Measurements from ENCODE around the gene TFRC. TPM values are rescaled to one million over a fixed set of nuclear protein-coding genes. Genes with fewer than 3 reads are reported as not detected.

The TFRC gene
- total and polyA plus RNA-seq, 2 experiments from 2014 or later, result 35.5 to 187 TPM

DNA sequence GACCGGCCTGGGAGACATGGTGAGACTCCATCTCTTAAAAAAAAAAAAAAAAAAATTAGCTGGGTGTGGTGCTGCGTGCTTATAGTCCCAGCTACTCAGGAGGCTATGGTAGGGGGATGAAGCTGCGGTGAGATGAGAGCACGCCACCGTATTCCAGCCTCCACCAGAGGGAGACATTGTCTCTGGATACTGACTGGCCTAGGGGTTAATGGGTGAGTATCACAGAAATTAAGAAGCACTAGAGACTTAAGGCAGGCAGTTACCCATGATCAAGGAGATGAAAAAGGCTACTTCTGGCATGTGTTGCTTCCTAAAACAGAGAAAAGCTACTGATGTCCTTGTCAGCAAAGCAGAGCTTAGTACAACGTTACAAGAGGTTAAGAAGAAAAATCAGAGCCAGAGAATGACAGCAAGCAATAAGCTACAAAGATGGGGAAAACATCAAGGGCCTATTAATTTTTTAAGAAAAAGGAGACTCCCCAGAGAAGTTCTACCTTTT, 8.6 kb downstream of the TFRC start:
- Histone ChIP-seq H3K4me3 (no peak overlapping the region), H3K27ac (ENCODE audit: low read depth) (no peak overlapping the region), H2AFZ (no peak overlapping the region), H3K4me1 (ENCODE audit: insufficient read depth) (peaks cover 6% of the 10 kb centered on the region), H3K36me3 (ENCODE audit: insufficient read depth) (peaks cover 67% of the 10 kb centered on the region), H3K9me2 (ENCODE audit: insufficient read depth) (no peaks in the 10 kb centered on the region), H3F3A (replicated peaks; ENCODE audit: low read depth) (peaks cover 6% of the 10 kb centered on the region; the same call in 1 of the 2 replicates), H3K4me2 (no peak overlapping the region), H4K20me1 (replicated peaks; ENCODE audit: insufficient read depth) (peaks cover 37% of the 10 kb centered on the region), H3K27me3 (ENCODE audit: insufficient read depth) (no peaks in the 10 kb centered on the region), H3K79me2 (replicated peaks; ENCODE audit: insufficient read depth) (peaks cover 61% of the 10 kb centered on the region)
- H3K27me3 Mint-ChIP-seq (ENCODE audit: insufficient read depth, low read depth, poor library complexity), result peaks cover 3% of the 10 kb centered on the region
- peaks cover 6% of the 10 kb centered on the region; the same call in 1 of the 3 replicates for H3K4me1 Mint-ChIP-seq
- DNase-seq (ENCODE audit: low spot score), result peak; percentile 83
- H3K4me3 Mint-ChIP-seq, result no peak overlapping the region
- ATAC-seq, result peak; percentile 99
- H3K36me3 Mint-ChIP-seq (ENCODE audit: low read depth), result peaks cover 80% of the 10 kb centered on the region
- TF ChIP-seq CREB1 (CRISPR knock-in tag; IDR thresholded peaks at IDR 0.05; ENCODE audit: low read depth), result no peak
- TF ChIP-seq, protein P1, sequence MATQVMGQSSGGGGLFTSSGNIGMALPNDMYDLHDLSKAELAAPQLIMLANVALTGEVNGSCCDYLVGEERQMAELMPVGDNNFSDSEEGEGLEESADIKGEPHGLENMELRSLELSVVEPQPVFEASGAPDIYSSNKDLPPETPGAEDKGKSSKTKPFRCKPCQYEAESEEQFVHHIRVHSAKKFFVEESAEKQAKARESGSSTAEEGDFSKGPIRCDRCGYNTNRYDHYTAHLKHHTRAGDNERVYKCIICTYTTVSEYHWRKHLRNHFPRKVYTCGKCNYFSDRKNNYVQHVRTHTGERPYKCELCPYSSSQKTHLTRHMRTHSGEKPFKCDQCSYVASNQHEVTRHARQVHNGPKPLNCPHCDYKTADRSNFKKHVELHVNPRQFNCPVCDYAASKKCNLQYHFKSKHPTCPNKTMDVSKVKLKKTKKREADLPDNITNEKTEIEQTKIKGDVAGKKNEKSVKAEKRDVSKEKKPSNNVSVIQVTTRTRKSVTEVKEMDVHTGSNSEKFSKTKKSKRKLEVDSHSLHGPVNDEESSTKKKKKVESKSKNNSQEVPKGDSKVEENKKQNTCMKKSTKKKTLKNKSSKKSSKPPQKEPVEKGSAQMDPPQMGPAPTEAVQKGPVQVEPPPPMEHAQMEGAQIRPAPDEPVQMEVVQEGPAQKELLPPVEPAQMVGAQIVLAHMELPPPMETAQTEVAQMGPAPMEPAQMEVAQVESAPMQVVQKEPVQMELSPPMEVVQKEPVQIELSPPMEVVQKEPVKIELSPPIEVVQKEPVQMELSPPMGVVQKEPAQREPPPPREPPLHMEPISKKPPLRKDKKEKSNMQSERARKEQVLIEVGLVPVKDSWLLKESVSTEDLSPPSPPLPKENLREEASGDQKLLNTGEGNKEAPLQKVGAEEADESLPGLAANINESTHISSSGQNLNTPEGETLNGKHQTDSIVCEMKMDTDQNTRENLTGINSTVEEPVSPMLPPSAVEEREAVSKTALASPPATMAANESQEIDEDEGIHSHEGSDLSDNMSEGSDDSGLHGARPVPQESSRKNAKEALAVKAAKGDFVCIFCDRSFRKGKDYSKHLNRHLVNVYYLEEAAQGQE (IDR thresholded peaks at IDR 0.05; ENCODE audit: unreplicated experiment), result no peak
- TF ChIP-seq, protein P2, sequence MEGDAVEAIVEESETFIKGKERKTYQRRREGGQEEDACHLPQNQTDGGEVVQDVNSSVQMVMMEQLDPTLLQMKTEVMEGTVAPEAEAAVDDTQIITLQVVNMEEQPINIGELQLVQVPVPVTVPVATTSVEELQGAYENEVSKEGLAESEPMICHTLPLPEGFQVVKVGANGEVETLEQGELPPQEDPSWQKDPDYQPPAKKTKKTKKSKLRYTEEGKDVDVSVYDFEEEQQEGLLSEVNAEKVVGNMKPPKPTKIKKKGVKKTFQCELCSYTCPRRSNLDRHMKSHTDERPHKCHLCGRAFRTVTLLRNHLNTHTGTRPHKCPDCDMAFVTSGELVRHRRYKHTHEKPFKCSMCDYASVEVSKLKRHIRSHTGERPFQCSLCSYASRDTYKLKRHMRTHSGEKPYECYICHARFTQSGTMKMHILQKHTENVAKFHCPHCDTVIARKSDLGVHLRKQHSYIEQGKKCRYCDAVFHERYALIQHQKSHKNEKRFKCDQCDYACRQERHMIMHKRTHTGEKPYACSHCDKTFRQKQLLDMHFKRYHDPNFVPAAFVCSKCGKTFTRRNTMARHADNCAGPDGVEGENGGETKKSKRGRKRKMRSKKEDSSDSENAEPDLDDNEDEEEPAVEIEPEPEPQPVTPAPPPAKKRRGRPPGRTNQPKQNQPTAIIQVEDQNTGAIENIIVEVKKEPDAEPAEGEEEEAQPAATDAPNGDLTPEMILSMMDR (conservative IDR thresholded peaks at IDR 0.05; ENCODE audit: low read depth in 2 of 2), result peak; percentile 84 to 96
- TF ChIP-seq, protein P3, sequence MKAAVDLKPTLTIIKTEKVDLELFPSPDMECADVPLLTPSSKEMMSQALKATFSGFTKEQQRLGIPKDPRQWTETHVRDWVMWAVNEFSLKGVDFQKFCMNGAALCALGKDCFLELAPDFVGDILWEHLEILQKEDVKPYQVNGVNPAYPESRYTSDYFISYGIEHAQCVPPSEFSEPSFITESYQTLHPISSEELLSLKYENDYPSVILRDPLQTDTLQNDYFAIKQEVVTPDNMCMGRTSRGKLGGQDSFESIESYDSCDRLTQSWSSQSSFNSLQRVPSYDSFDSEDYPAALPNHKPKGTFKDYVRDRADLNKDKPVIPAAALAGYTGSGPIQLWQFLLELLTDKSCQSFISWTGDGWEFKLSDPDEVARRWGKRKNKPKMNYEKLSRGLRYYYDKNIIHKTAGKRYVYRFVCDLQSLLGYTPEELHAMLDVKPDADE (IDR thresholded peaks at IDR 0.05), result no peak
- H3K9me3 Mint-ChIP-seq, result no peaks in the 10 kb centered on the region
- no peak overlapping the region for H3K27ac Mint-ChIP-seq

DNA sequence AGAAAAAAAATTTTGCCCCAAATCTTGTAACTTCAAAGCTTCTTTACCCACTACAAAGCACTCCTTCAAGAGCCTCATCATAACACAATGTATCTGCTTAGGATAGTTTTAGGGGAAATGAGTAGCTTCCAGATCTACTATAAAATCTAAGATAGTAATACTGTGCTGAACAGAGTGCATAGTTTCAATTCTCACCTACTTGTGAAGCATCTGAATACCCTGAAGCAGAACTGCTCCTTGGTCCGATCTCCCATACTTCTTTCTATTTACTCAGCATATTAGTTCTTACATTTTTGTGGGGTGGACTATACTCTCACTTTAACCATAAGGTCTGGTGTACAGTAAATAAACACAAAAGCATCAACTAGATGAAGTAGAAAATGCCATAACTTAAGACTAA, 9.6 kb downstream of the TFRC start:
- Histone ChIP-seq H3K27ac (ENCODE audit: low read depth) (no peak overlapping the region), H3K4me3 (no peak overlapping the region), H3K27me3 (ENCODE audit: insufficient read depth) (no peaks in the 10 kb centered on the region), H3K36me3 (ENCODE audit: insufficient read depth) (peaks cover 77% of the 10 kb centered on the region), H3K4me2 (no peak overlapping the region), H4K20me1 (replicated peaks; ENCODE audit: insufficient read depth) (peaks cover 38% of the 10 kb centered on the region), H3F3A (replicated peaks; ENCODE audit: low read depth) (peaks cover 6% of the 10 kb centered on the region; the same call in 1 of the 2 replicates), H3K79me2 (replicated peaks; ENCODE audit: insufficient read depth) (peaks cover 51% of the 10 kb centered on the region), H3K4me1 (ENCODE audit: insufficient read depth) (no peaks in the 10 kb centered on the region), H3K9me2 (ENCODE audit: insufficient read depth) (no peaks in the 10 kb centered on the region), H2AFZ (no peak overlapping the region)
- Mint-ChIP-seq H3K4me3 (no peak overlapping the region), H3K27ac (no peak overlapping the region), H3K9me3 (no peaks in the 10 kb centered on the region), H3K27me3 (ENCODE audit: insufficient read depth, low read depth, poor library complexity) (peaks cover 3% of the 10 kb centered on the region), H3K36me3 (ENCODE audit: low read depth) (peaks cover 86% of the 10 kb centered on the region), H3K4me1 (peaks cover 6% of the 10 kb centered on the region; the same call in 1 of the 3 replicates)
- DNase-seq (ENCODE audit: low spot score), result no peak
- ATAC-seq, result no peak
- TF ChIP-seq, protein P4, sequence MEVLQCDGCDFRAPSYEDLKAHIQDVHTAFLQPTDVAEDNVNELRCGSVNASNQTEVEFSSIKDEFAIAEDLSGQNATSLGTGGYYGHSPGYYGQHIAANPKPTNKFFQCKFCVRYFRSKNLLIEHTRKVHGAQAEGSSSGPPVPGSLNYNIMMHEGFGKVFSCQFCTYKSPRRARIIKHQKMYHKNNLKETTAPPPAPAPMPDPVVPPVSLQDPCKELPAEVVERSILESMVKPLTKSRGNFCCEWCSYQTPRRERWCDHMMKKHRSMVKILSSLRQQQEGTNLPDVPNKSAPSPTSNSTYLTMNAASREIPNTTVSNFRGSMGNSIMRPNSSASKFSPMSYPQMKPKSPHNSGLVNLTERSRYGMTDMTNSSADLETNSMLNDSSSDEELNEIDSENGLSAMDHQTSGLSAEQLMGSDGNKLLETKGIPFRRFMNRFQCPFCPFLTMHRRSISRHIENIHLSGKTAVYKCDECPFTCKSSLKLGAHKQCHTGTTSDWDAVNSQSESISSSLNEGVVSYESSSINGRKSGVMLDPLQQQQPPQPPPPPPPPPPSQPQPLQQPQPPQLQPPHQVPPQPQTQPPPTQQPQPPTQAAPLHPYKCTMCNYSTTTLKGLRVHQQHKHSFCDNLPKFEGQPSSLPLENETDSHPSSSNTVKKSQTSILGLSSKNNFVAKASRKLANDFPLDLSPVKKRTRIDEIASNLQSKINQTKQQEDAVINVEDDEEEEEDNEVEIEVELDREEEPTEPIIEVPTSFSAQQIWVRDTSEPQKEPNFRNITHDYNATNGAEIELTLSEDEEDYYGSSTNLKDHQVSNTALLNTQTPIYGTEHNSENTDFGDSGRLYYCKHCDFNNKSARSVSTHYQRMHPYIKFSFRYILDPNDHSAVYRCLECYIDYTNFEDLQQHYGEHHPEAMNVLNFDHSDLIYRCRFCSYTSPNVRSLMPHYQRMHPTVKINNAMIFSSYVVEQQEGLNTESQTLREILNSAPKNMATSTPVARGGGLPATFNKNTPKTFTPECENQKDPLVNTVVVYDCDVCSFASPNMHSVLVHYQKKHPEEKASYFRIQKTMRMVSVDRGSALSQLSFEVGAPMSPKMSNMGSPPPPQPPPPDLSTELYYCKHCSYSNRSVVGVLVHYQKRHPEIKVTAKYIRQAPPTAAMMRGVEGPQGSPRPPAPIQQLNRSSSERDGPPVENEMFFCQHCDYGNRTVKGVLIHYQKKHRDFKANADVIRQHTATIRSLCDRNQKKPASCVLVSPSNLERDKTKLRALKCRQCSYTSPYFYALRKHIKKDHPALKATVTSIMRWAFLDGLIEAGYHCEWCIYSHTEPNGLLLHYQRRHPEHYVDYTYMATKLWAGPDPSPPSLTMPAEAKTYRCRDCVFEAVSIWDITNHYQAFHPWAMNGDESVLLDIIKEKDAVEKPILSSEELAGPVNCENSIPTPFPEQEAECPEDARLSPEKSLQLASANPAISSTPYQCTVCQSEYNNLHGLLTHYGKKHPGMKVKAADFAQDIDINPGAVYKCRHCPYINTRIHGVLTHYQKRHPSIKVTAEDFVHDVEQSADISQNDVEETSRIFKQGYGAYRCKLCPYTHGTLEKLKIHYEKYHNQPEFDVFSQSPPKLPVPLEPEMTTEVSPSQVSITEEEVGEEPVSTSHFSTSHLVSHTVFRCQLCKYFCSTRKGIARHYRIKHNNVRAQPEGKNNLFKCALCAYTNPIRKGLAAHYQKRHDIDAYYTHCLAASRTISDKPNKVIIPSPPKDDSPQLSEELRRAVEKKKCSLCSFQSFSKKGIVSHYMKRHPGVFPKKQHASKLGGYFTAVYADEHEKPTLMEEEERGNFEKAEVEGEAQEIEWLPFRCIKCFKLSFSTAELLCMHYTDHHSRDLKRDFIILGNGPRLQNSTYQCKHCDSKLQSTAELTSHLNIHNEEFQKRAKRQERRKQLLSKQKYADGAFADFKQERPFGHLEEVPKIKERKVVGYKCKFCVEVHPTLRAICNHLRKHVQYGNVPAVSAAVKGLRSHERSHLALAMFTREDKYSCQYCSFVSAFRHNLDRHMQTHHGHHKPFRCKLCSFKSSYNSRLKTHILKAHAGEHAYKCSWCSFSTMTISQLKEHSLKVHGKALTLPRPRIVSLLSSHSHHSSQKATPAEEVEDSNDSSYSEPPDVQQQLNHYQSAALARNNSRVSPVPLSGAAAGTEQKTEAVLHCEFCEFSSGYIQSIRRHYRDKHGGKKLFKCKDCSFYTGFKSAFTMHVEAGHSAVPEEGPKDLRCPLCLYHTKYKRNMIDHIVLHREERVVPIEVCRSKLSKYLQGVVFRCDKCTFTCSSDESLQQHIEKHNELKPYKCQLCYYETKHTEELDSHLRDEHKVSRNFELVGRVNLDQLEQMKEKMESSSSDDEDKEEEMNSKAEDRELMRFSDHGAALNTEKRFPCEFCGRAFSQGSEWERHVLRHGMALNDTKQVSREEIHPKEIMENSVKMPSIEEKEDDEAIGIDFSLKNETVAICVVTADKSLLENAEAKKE (CRISPR knock-in tag; IDR thresholded peaks at IDR 0.05), result no peak
- no peak for TF ChIP-seq JUNB (IDR thresholded peaks at IDR 0.05; ENCODE audit: unreplicated experiment)
- TF ChIP-seq, protein P3 (IDR thresholded peaks at IDR 0.05), result no peak
